ENCODE measurements around the gene FAM107B. TPM values are rescaled to one million over a fixed set of nuclear protein-coding genes. Genes with fewer than 3 reads are reported as not detected.
A peak's percentile ranks its signal among the peaks of the same experiment; 100 is the strongest.

Gene FAM107B
- total and polyA plus RNA-seq, 2 of the 4 experiments (the other 2 are of a cell fraction) = 26.4 to 27.1 TPM

GRCh38 chr10:14742815-14743214 lies 31.9 kb downstream of the FAM107B start:
- no peak overlapping the region for H3K4ac ChIP-seq (ENCODE audit: low read depth, low read length)
- no peak overlapping the region for H3K56ac ChIP-seq (ENCODE audit: extremely low read depth, insufficient read depth, low read length)
- no peak overlapping the region for H2BK20ac ChIP-seq (ENCODE audit: low read depth, low read length)
- no peak overlapping the region for H2BK120ac ChIP-seq (ENCODE audit: low read depth, low read length)
- no TSS peak for BruUV-seq (replicated peaks)
- dilution Hi-C loops (cut with HindIII; ENCODE audit: low sequenced_read_pairs, unreplicated experiment) (no loop called here), in situ Hi-C loops (cut with MboI; ENCODE audit: low sequenced_read_pairs) (no loop called here), intact Hi-C loops (cut with micrococcal nuclease) (no loop called here)
- no peak overlapping the region for H3K14ac ChIP-seq (replicated peaks; ENCODE audit: low read depth, low read length)
- peaks cover 5% of the 10 kb centered on the region; the same call in 1 of the 2 replicates for H3K9me1 ChIP-seq (ENCODE audit: insufficient read depth, low read length)
- H2AK9ac ChIP-seq (replicated peaks; ENCODE audit: low read depth, low read length, poor library complexity) = no peak overlapping the region
- ChIA-PET CTCF (no interaction called here), POLR2A (ENCODE audit: unreplicated experiment) (no interaction called here)
- no peak overlapping the region for H2AFZ ChIP-seq (replicated peaks; ENCODE audit: low read length, poor library complexity)
- H3K18ac ChIP-seq (ENCODE audit: low read depth, low read length) = peak overlapping the region; percentile 14; the same call in 1 of the 2 replicates
- ATAC-seq (ENCODE audit: low read depth) (no peak), DNase-seq (no peak)
- H2AK5ac ChIP-seq (ENCODE audit: low read depth, low read length) = no peak overlapping the region
- H2BK15ac ChIP-seq (ENCODE audit: low read depth, low read length) = no peak overlapping the region
- H4K8ac ChIP-seq (ENCODE audit: low read depth in 2 of 2, low read length in 2 of 2) = no peak overlapping the region
- no peaks in the 10 kb centered on the region for H3K79me1 ChIP-seq (ENCODE audit: low read depth in 1 of 2, low read length in 2 of 2)
- peak overlapping the region; percentile 35 for H2BK5ac ChIP-seq (ENCODE audit: low read depth, low read length, poor library complexity, severe bottlenecking)
- H3K9ac ChIP-seq (ENCODE audit: low read depth, low read length) = no peak overlapping the region
- WGBS, 2 experiments (ENCODE audit: extremely low coverage in 2 of 2, insufficient read length in 1 of 2) = 51% methylated on average over 2 of the region's 3 CpGs; no CpG with 5 or more reads in 1 of the 2 experiments
- no peaks in the 10 kb centered on the region for H3K36me3 ChIP-seq (ENCODE audit: control insufficient read depth, insufficient read depth, low read length)
- H4K5ac ChIP-seq (ENCODE audit: low read depth, low read length) = no peak overlapping the region
- no peak overlapping the region for H3K4me3 ChIP-seq (ENCODE audit: insufficient read depth, low read depth, low read length)
- H4K20me1 ChIP-seq (ENCODE audit: insufficient read depth, low read length) = no peaks in the 10 kb centered on the region
- H3K4me1 ChIP-seq (ENCODE audit: control insufficient read depth, insufficient read depth, low read length) = peaks cover 5% of the 10 kb centered on the region; the same call in 1 of the 2 replicates
- H3K4me2 ChIP-seq (ENCODE audit: low read depth, low read length) = peak overlapping the region; percentile 3; the same call in 1 of the 2 replicates
- no peak overlapping the region for H3K27ac ChIP-seq (ENCODE audit: insufficient read depth, low read length)
- H3K9me3 ChIP-seq (ENCODE audit: control insufficient read depth, insufficient read depth, low read length) = 0 out of 2 replicates have a peak, but pooled peaks cover 2% of the 10 kb centered on the region
- no peak overlapping the region for H3K23ac ChIP-seq (ENCODE audit: low read depth, low read length)
- H3K27me3 ChIP-seq (ENCODE audit: control insufficient read depth, insufficient read depth, low read length) = no peaks in the 10 kb centered on the region
- H4K91ac ChIP-seq (ENCODE audit: insufficient read depth, low read depth, low read length) = no peak overlapping the region
- TF ChIP-seq RFX5 (IDR thresholded peaks at IDR 0.05; ENCODE audit: low read depth, low read length) = no peak
- no peak for TF ChIP-seq BHLHE40 (IDR thresholded peaks at IDR 0.05; ENCODE audit: low read depth, low read length)

Data from IMR-90 (cell line).